D341Med (cell line): ENCODE results near the gene GLT1D1.
"Not testable (repeated sequence)": the region's sequence is repeated elsewhere in the genome, so short reads cannot be mapped to it uniquely, and the experiment has no call there.

Source experiments
- DNase-seq: peaks from one replicate; pipeline ENCODE4 v3.0.0; 2012; ENCODE audit warnings: low spot score

GLT1D1 gene

GRCh38 chr12:128852885-128853599, at the start of gene GLT1D1:
Gene GLT1D1, plus strand, starts transcription at chr12:128853478. Its CDS starts 104 bp downstream, at chr12:128853582.
- DNase-seq: no peak

- DNase-seq: no peak
Measured at GRCh38 chr12:128803788-128804187, 49.5 kb upstream of the GLT1D1 start.

- DNase-seq: no peak
Measured at GRCh38 chr12:128804762-128805161, 48.5 kb upstream of the GLT1D1 start.

- DNase-seq: not testable (repeated sequence)
Measured at GRCh38 chr12:128805406-128805805, 47.9 kb upstream of the GLT1D1 start.

- no peak for DNase-seq
Measured at GRCh38 chr12:128806573-128806972, 46.7 kb upstream of the GLT1D1 start.

- DNase-seq: no peak
Measured at GRCh38 chr12:128807161-128807724, 46.0 kb upstream of the GLT1D1 start.

- no peak for DNase-seq
Measured at GRCh38 chr12:128808651-128809050, 44.6 kb upstream of the GLT1D1 start.

GRCh38 chr12:128810182-128811127, 42.8 kb upstream of the GLT1D1 start:
- peak; percentile 65 for DNase-seq

- DNase-seq: no peak
Measured at GRCh38 chr12:128811806-128812205, 41.5 kb upstream of the GLT1D1 start.

GRCh38 chr12:128813392-128813791, 39.9 kb upstream of the GLT1D1 start:
- no peak for DNase-seq

- no peak for DNase-seq
Measured at GRCh38 chr12:128813883-128814282, 39.4 kb upstream of the GLT1D1 start.

GRCh38 chr12:128814411-128815261, 38.6 kb upstream of the GLT1D1 start:
- no peak for DNase-seq

GRCh38 chr12:128815779-128816642, 37.3 kb upstream of the GLT1D1 start:
- DNase-seq: no peak

- DNase-seq: no peak
Measured at GRCh38 chr12:128816643-128816920, 36.7 kb upstream of the GLT1D1 start.

GRCh38 chr12:128817111-128818015, 35.9 kb upstream of the GLT1D1 start:
- DNase-seq: no peak

- no peak for DNase-seq
Measured at GRCh38 chr12:128818065-128819022, 34.9 kb upstream of the GLT1D1 start.

GRCh38 chr12:128819293-128820144, 33.8 kb upstream of the GLT1D1 start:
- DNase-seq: peak; percentile 46

GRCh38 chr12:128820253-128820652, 33.0 kb upstream of the GLT1D1 start:
- no peak for DNase-seq
